HepG2 (cell line): ENCODE data around the gene HYCC2. TPM values are rescaled to one million over a fixed set of nuclear protein-coding genes. Genes with fewer than 3 reads are reported as not detected.

Source experiments
- DMTF1 ChIP-seq: sonication (generic); formaldehyde crosslinking; IDR thresholded peaks from 2 replicates; pipeline ENCODE4 v1.4.0; 2020; ENCODE audit warnings: mild to moderate bottlenecking, missing genetic modification reagents
- FOXO4 ChIP-seq: sonication (generic); formaldehyde crosslinking; conservative IDR thresholded peaks from 2 replicates; pipeline ENCODE4 v1.8.1; 2023; ENCODE audit warnings: missing genetic modification reagents
- HOXA3 ChIP-seq: sonication (generic); formaldehyde crosslinking; IDR thresholded peaks from 2 replicates; pipeline ENCODE4 v1.5.0; 2020; ENCODE audit warnings: missing genetic modification reagents
- KDM5B ChIP-seq: sonication (generic); formaldehyde crosslinking; IDR thresholded peaks from 2 replicates; pipeline ENCODE4 v1.4.0; 2020; ENCODE audit warnings: missing genetic modification reagents, mild to moderate bottlenecking, borderline replicate concordance
- MAFG ChIP-seq: sonication (generic); formaldehyde crosslinking; IDR thresholded peaks from 2 replicates; pipeline ENCODE4 v1.5.1; 2020; ENCODE audit warnings: mild to moderate bottlenecking, missing genetic modification reagents
- NR2C2 ChIP-seq: sonication (generic); formaldehyde crosslinking; IDR thresholded peaks from 2 replicates; pipeline ENCODE4 v1.4.0; 2020; ENCODE audit warnings: missing genetic modification reagents, mild to moderate bottlenecking, moderate library complexity, borderline replicate concordance
- SIX4 ChIP-seq: sonication (generic); formaldehyde crosslinking; IDR thresholded peaks from 2 replicates; pipeline ENCODE4 v1.4.0; 2020; ENCODE audit warnings: missing genetic modification reagents
- SKI ChIP-seq: fragments of 450-650 bp; IDR thresholded peaks from one replicate; pipeline ENCODE4 v1.6.1; 2018; ENCODE audit warnings: mild to moderate bottlenecking; ENCODE audit not compliant: partially characterized antibody
- SNRNP70 ChIP-seq: fragments of 200-400 bp; formaldehyde crosslinking; IDR thresholded peaks from 2 replicates; pipeline ENCODE4 v1.6.1; 2017; ENCODE audit warnings: mild to moderate bottlenecking, low read depth, low read length, moderate library complexity
- ZBTB38 ChIP-seq: sonication (generic); formaldehyde crosslinking; IDR thresholded peaks from 2 replicates; pipeline ENCODE4 v1.5.1; 2020; ENCODE audit warnings: mild to moderate bottlenecking, missing genetic modification reagents
- ZFY ChIP-seq: sonication (generic); formaldehyde crosslinking; IDR thresholded peaks from 2 replicates; pipeline ENCODE4 v1.4.0; 2020; ENCODE audit warnings: missing genetic modification reagents
- ZNF230 ChIP-seq: sonication (generic); formaldehyde crosslinking; IDR thresholded peaks from 2 replicates; pipeline ENCODE4 v1.4.0; 2020; ENCODE audit warnings: mild to moderate bottlenecking, missing genetic modification reagents
- ZNF432 ChIP-seq: sonication (generic); formaldehyde crosslinking; IDR thresholded peaks from 2 replicates; pipeline ENCODE4 v1.5.0; 2020; ENCODE audit warnings: missing genetic modification reagents, mild to moderate bottlenecking, borderline replicate concordance
- ZNF510 ChIP-seq: sonication (generic); formaldehyde crosslinking; IDR thresholded peaks from 2 replicates; pipeline ENCODE4 v1.4.0; 2020; ENCODE audit warnings: low read depth, mild to moderate bottlenecking, missing genetic modification reagents
- ZNF563 ChIP-seq: sonication (generic); formaldehyde crosslinking; IDR thresholded peaks from 2 replicates; pipeline ENCODE4 v1.8.0; 2022; ENCODE audit warnings: mild to moderate bottlenecking, moderate library complexity, missing genetic modification reagents
- ZNF644 ChIP-seq: IDR thresholded peaks from 2 replicates; pipeline ENCODE4 v1.6.1; 2016; ENCODE audit warnings: low read depth
- ZNF780A ChIP-seq: sonication (generic); formaldehyde crosslinking; IDR thresholded peaks from 2 replicates; pipeline ENCODE4 v1.8.0; 2022; ENCODE audit warnings: mild to moderate bottlenecking, missing genetic modification reagents, moderate library complexity
- ZNF883 ChIP-seq: sonication (generic); formaldehyde crosslinking; IDR thresholded peaks from 2 replicates; pipeline ENCODE4 v1.5.1; 2020; ENCODE audit warnings: mild to moderate bottlenecking, missing genetic modification reagents; ENCODE audit errors: not compliant biosample characterization
- ZSCAN21 ChIP-seq: sonication (generic); formaldehyde crosslinking; IDR thresholded peaks from 2 replicates; pipeline ENCODE4 v1.8.0; 2022; ENCODE audit warnings: mild to moderate bottlenecking, missing genetic modification reagents, moderate library complexity, borderline replicate concordance
- ZZZ3 ChIP-seq: sonication (generic); formaldehyde crosslinking; IDR thresholded peaks from 2 replicates; pipeline ENCODE4 v1.4.0; 2020; ENCODE audit warnings: missing genetic modification reagents, mild to moderate bottlenecking, borderline replicate concordance
- polyA plus RNA-seq, 8 experiments: library from polyadenylated mRNA; depleted of rRNA in 3 of 8; stranded (reverse) in 7 of 8; unstranded in 1 of 8; fragments of >200 nt; fragmentation: Illumina TruSeq in 4 of 8; extraction: Trizol in 4 of 8; gene quantifications; 2 replicates each; pipeline versions ENCODE4 v1.2.1 to v1.2.3, GENCODE V29; 2011 to 2016; ENCODE audit warnings: low read depth in 4 of 8, missing spikeins in 1 of 8, mixed read lengths in 1 of 8; ENCODE audit not compliant: insufficient read depth in 1 of 8
- total RNA-seq, 5 experiments: library from RNA; depleted of rRNA; stranded (reverse); fragments of >200 nt; fragmentation: Illumina TruSeq; extraction: Trizol; gene quantifications; 2 replicates each; pipeline ENCODE4 v1.2.3, GENCODE V29; 2016; ENCODE audit warnings: low read depth in 1 of 5
- TF ChIP-seq, protein P1 (sequence below): sonication (generic); formaldehyde crosslinking; IDR thresholded peaks from 2 replicates; pipeline ENCODE4 v1.9.0; 2021; ENCODE audit warnings: missing genetic modification reagents, borderline replicate concordance
- TF ChIP-seq, protein P2 (sequence below), 2 experiments: fragments of 450-650 bp in 1 of 2; sonication (generic) in 1 of 2; formaldehyde crosslinking; IDR thresholded peaks; 2 replicates each; pipeline versions ENCODE4 v1.5.0 to v1.8.0; 2020 to 2022; ENCODE audit warnings: mild to moderate bottlenecking in 1 of 2, missing genetic modification reagents in 1 of 2

HYCC2 gene
- total and polyA plus RNA-seq, 2 of the 13 experiments (the other 11 are each of a cell fraction or from before 2014, with no cell fraction given): 4.7 to 13.9 TPM

DNA sequence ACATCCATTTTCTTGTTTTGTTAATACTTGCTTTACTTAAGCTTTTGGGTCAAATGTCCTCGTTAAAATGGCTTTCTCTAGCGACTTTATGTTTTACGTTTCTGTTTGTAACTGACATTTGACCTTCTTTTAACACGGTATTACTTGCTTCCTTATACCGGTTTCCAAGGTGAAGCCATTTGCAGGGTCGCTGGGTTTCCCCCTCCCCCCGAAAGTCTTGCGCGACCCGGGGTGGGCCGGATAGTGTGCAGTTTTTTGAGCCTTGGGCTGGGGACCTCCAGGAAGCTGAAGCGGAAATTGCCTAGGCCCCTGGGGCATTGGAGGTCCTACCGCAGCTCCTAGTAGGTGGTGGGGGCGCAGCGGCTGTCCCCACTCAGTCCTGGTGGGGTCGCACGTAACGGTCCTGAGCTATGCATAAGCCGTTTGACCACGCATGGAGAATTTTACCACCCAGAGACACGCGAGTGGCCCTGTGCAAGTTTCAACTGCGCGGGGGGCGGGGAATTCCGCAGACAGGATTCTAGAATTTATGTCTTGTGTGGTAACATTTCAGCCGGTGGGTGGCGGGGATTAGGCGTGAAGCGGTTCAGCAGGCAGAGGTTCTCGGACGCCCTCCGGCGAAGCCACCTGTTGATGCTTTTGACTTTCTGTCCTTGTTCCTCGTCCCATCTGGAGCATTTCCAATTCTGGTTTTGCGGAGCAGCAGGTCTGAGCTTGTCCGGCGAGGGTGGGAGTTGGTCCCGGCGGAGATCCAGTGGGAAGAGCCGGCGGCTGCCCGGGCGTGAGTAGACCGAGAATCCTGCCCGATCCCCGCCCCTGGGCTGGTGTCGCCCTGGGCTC lies 46.9 kb upstream of the HYCC2 start (continued):
- TF ChIP-seq DMTF1 (peak; percentile 69; the same call in 1 of the 2 replicates), NR2C2 (CRISPR knock-in tag) (peak; percentile 77), ZNF883 (no peak), ZNF644 (peak; percentile 62; the same call in 1 of the 2 replicates), ZBTB38 (CRISPR knock-in tag) (peak; percentile 85; the same call in 1 of the 2 replicates), ZNF432 (CRISPR knock-in tag) (no peak), MAFG (CRISPR knock-in tag) (no peak), KDM5B (peak; percentile 66), HOXA3 (peak; percentile 79), ZNF510 (peak; percentile 96), SKI (peak; percentile 74), ZNF780A (no peak), ZNF230 (CRISPR knock-in tag) (peak; percentile 97), SNRNP70 (no peak), SIX4 (CRISPR knock-in tag) (no peak), ZSCAN21 (CRISPR knock-in tag) (peak; percentile 63; the same call in 1 of the 2 replicates), FOXO4 (CRISPR knock-in tag) (no peak), ZFY (CRISPR knock-in tag) (peak; percentile 84), ZNF563 (CRISPR knock-in tag) (0 out of 2 replicates have a peak, but pooled peaks have one; percentile 53), ZZZ3 (peak; percentile 87)
- TF ChIP-seq, protein P1, sequence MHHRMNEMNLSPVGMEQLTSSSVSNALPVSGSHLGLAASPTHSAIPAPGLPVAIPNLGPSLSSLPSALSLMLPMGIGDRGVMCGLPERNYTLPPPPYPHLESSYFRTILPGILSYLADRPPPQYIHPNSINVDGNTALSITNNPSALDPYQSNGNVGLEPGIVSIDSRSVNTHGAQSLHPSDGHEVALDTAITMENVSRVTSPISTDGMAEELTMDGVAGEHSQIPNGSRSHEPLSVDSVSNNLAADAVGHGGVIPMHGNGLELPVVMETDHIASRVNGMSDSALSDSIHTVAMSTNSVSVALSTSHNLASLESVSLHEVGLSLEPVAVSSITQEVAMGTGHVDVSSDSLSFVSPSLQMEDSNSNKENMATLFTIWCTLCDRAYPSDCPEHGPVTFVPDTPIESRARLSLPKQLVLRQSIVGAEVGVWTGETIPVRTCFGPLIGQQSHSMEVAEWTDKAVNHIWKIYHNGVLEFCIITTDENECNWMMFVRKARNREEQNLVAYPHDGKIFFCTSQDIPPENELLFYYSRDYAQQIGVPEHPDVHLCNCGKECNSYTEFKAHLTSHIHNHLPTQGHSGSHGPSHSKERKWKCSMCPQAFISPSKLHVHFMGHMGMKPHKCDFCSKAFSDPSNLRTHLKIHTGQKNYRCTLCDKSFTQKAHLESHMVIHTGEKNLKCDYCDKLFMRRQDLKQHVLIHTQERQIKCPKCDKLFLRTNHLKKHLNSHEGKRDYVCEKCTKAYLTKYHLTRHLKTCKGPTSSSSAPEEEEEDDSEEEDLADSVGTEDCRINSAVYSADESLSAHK (CRISPR knock-in tag): no peak
- TF ChIP-seq, protein P2, sequence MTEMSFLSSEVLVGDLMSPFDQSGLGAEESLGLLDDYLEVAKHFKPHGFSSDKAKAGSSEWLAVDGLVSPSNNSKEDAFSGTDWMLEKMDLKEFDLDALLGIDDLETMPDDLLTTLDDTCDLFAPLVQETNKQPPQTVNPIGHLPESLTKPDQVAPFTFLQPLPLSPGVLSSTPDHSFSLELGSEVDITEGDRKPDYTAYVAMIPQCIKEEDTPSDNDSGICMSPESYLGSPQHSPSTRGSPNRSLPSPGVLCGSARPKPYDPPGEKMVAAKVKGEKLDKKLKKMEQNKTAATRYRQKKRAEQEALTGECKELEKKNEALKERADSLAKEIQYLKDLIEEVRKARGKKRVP (CRISPR knock-in tag; IDR thresholded peaks at IDR 0.05): peak in 1 of 2 experiments; percentile 54; a peak in 2 of 4 replicates
